GM20000 (cell line): ENCODE measurements around the gene TMEM240.

Experiments
- DNase-seq: peaks from one replicate; pipeline ENCODE4 v3.0.0; 2012; ENCODE audit warnings: low spot score
- TF ChIP-seq, protein P1 (sequence below): IDR thresholded peaks from 2 replicates; pipeline ENCODE4 v1.5.1; 2012; ENCODE audit warnings: mild to moderate bottlenecking, control low read depth; ENCODE audit errors: extremely low read depth, missing control alignments

The TMEM240 gene

DNA sequence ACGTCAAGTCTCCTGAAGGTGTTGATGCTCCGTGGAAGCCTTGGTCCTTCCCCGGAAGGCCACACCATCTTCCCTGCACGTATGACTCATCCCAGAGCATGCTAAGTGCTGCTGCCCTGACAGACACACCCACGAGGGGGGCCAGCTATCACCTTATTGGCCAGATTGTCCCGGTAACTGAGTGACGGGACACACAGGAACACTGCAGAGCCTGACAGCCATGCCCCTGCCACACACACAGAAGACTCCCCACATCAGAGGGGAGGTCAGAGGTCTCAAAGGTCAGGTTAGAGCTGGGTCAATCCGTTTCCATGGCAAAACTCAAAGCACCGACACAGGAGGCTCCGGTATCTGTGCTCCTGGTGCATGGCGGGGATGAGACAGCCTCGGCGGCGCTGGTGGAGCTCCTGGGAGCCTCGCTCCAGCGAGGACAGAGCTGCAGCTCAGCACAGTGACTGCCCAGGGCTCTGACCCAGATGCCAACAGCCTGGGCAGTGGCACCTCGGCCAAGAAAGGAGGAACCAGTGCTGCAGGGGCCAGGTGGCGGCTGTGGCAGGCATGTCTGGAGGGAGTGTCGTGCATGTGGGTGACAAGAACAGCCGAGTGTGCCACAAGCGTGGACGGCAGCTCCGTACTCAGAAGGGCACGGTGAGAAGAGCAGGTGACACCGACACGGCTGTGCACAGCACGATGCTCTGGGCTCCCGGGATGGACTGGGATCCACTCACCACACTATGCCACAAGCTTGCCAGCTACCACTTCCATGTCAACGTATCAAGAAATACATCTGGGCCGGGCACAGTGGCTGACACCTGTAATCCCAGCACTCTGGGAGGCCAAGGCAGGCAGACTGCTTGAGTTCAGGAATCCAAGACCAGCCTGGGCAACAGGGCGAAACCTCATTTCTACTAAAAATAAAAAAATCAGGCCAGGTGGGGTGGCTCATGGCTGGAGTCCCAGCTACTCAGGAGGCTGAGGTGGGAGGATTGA, 14.8 kb upstream of the TMEM240 start:
- TF ChIP-seq, protein P1, sequence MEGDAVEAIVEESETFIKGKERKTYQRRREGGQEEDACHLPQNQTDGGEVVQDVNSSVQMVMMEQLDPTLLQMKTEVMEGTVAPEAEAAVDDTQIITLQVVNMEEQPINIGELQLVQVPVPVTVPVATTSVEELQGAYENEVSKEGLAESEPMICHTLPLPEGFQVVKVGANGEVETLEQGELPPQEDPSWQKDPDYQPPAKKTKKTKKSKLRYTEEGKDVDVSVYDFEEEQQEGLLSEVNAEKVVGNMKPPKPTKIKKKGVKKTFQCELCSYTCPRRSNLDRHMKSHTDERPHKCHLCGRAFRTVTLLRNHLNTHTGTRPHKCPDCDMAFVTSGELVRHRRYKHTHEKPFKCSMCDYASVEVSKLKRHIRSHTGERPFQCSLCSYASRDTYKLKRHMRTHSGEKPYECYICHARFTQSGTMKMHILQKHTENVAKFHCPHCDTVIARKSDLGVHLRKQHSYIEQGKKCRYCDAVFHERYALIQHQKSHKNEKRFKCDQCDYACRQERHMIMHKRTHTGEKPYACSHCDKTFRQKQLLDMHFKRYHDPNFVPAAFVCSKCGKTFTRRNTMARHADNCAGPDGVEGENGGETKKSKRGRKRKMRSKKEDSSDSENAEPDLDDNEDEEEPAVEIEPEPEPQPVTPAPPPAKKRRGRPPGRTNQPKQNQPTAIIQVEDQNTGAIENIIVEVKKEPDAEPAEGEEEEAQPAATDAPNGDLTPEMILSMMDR: no peak

GRCh38 chr1:1554550-1554925, 14.1 kb upstream of the TMEM240 start:
- no peak for DNase-seq
- TF ChIP-seq, protein P1: no peak

More for the DNA sequence above, 14.8 kb upstream of the TMEM240 start:
- no peak for DNase-seq

- TF ChIP-seq, protein P1: no peak
- DNase-seq: no peak
Measured at GRCh38 chr1:1553821-1554494, 13.5 kb upstream of the TMEM240 start.

DNA sequence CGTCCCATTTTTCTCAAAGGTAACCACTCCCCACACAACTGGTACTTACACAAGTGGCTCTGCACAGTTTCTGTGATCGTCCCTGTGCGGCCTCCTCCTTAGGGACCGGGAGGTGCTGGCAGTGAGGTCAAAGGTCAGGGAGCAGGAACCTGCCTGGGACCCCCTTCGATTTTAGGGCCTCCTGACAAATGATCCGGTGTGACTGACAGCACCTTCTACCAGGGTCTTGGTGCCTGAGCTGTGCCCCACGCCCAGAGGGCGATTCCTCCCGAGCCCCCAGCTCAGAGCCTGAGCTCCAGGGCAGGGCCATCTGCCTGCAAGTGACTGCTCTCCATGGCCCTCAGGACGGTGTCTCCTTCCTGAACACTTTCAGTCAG, 11.8 kb upstream of the TMEM240 start:
- TF ChIP-seq, protein P1: no peak
- DNase-seq: no peak

- no peak for DNase-seq
- TF ChIP-seq, protein P1: no peak
Measured at GRCh38 chr1:1551524-1552262, 11.3 kb upstream of the TMEM240 start.

GRCh38 chr1:1550591-1551432, 10.4 kb upstream of the TMEM240 start:
- TF ChIP-seq, protein P1: no peak
- DNase-seq: no peak
